Mononuclear cell (primary cell): Measurements from ENCODE around the gene PRM3. TPM values are rescaled to one million over a fixed set of nuclear protein-coding genes. Genes with fewer than 3 reads are reported as not detected.

Experiments used
- H3K27me3 ChIP-seq: 2 replicates; pipeline ENCODE4 v1.6.0; 2011; ENCODE audit warnings: low read length, control low read depth; ENCODE audit not compliant: insufficient read depth
- H3K4me1 ChIP-seq: 2 replicates; pipeline ENCODE4 v1.5.1; 2011; ENCODE audit warnings: mild to moderate bottlenecking, low read length, control low read depth; ENCODE audit not compliant: insufficient read depth
- H3K4me3 ChIP-seq: 2 replicates; pipeline ENCODE4 v1.5.1; 2011; ENCODE audit warnings: mild to moderate bottlenecking, low read length, moderate library complexity
- H3K9me3 ChIP-seq: 2 replicates; pipeline ENCODE4 v1.5.1; 2011; ENCODE audit warnings: low read depth, mild to moderate bottlenecking, control low read depth, low read length
- total RNA-seq: library from RNA; depleted of rRNA; stranded (reverse); fragments of >200 nt; gene quantifications from one replicate; pipeline ENCODE4 v1.2.3, GENCODE V29; 2012

PRM3 gene
- total RNA-seq, 1 donor = not detected

DNA sequence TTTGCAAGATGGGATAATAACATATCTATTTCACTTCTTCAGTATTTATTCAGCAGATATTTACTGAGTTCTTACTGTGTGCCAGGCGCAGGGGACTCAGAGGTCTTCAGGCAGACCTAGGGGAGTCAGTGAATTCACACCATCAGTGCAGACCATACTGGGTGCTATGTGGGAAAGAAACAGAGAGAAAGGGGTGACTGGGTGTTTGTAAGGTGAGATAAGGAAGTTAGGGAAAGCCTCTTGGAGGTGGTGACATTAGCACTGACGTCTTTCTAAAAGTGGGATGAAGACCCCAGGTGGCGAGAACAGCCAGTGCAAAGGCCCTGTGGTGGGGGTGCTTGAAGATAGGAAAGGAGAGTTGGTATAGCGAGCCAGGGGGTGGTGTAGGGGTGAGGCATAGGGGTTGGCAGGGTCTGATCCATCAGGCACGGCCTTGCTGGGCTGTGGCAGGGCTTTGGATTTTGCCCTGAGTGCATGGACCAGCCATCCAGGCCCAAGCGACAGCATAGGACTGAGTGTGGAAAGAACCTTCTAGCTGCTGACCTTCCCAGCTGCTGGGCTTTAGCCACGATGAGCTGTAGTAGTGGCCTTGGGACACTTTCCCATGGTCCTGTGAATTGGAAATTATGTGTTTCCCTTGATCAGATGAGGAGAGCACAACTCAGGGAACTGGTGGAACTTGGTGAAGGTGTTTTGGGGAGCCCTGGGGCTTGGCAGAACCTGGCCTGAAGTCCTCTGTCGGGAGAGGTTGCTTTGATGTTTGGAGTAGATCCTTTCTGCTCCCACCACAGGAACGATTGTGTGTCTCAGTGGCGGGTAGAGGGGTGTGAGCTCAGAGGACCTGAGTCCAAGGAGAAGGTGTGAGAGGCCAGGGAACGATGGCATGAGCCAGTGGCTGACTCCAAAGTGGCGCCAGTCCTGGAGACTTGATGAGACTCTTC lies 13.5 kb downstream of the PRM3 start:
- Histone ChIP-seq H3K27me3 (no peaks in the 10 kb centered on the region), H3K4me3 (no peak overlapping the region), H3K4me1 (peaks cover 49% of the 10 kb centered on the region), H3K9me3 (no peaks in the 10 kb centered on the region)

DNA sequence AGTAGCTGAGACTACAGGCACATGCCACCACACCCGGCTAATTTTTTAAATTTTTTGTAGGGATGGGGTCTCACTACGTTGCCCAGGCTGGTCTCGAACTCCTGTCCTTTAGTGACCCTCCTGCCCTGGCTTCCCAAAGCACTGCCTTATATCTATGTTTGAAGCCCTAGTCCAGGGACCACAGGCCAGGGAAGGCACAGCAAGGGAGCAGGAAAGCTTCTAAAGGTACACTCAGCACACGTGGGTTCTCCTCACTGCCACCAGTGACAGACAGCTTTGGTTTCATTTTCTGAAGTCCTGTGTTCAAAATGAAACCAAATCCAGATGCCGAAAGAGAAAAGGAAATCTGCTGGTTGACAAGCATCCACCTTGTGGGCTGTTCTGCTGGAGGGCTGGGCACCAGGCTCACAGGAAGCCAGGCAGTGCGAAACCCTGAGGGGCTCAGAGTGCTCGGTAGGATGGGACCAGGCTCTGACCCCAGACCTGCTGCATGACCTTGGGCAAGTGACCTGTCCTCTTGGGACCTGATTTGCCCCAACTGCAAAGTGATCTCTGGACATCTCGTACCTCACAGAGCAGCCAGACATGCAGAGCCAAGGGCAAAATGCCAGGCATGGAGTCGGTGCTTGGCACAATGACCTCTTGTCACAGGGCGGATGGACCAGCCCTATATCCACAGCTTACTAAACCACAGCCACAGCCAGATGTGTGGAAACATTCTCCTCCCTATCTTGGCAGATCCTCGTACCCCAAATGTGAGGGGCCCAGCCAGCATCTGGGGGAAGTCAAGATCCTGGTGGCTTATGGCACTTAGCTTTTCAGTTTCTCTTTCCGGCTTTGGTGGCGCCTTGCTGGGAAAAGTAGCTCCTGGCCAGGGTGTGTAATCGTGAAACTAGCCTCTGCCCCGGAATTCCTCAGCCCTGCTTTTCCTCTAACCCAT lies 14.6 kb downstream of the PRM3 start:
- Histone ChIP-seq H3K27me3 (peaks cover 4% of the 10 kb centered on the region), H3K9me3 (no peaks in the 10 kb centered on the region), H3K4me1 (peaks cover 50% of the 10 kb centered on the region), H3K4me3 (no peak overlapping the region)

DNA sequence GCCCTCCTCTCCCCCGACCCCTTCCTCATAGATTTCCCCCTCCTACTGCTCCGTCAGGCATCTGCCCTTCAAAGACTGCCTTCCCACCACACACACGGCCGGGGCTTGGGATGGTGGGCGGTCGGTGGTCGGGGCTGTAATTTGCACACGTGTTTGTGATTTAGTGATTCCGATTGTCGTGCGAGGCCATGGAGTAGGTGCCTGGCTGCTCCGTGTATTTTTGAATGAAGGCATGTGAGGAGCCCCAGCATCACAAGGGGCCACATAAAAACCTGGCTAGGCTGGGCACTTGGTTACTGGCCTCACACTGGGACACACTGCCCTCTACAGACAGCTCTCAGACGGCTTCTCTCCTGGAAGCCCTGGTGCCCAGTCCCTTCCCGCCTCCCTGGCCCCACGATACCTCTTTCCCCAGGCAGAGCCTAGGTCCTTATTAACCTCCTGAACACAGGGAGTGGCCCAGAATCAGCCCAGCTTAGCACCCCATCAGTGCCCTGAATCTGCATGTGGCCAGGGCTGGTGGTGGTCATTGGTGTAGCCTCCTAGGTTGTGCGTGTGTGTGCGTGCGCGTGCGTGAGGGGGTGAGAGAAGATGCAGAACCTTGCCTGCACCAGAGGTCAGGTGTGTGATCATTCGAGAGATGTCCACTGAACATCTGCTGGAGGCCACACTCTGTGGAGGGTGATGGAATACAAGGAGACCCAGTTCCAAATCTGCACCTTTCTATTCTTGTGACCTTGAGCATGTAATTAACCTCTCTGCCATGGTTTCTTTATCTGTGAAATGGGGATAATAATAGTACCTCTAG lies 16.1 kb downstream of the PRM3 start:
- peaks cover 61% of the 10 kb centered on the region for H3K4me1 ChIP-seq
- H3K9me3 ChIP-seq = no peaks in the 10 kb centered on the region
- H3K4me3 ChIP-seq = peak overlapping the region; percentile 76
- peaks cover 4% of the 10 kb centered on the region for H3K27me3 ChIP-seq

DNA sequence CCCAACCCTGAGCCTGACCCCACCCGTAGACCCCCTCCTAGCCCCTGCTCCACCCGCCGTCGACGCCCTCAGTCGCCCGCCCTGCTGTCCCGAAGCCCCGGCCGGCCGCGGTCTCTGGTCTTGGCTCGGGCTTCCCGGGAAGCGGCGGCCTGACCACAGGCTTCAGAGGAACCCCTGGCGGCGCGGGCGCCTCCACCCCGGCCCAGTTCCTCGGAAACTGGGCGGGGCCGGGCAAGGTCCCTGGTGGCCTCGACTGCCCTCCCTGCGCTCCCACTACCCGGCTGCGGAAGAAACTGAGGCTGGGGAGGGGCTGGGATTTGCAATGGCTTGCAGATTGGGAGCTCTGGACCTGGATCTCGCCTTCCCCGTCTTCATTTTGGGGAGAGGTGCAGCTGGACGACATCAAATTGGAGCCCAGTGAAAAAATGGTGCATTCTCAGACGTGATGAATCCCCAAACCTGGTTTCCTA lies 16.7 kb downstream of the PRM3 start:
- Histone ChIP-seq H3K4me3 (peak overlapping the region; percentile 76), H3K4me1 (peaks cover 67% of the 10 kb centered on the region), H3K27me3 (peaks cover 4% of the 10 kb centered on the region), H3K9me3 (no peaks in the 10 kb centered on the region)

DNA sequence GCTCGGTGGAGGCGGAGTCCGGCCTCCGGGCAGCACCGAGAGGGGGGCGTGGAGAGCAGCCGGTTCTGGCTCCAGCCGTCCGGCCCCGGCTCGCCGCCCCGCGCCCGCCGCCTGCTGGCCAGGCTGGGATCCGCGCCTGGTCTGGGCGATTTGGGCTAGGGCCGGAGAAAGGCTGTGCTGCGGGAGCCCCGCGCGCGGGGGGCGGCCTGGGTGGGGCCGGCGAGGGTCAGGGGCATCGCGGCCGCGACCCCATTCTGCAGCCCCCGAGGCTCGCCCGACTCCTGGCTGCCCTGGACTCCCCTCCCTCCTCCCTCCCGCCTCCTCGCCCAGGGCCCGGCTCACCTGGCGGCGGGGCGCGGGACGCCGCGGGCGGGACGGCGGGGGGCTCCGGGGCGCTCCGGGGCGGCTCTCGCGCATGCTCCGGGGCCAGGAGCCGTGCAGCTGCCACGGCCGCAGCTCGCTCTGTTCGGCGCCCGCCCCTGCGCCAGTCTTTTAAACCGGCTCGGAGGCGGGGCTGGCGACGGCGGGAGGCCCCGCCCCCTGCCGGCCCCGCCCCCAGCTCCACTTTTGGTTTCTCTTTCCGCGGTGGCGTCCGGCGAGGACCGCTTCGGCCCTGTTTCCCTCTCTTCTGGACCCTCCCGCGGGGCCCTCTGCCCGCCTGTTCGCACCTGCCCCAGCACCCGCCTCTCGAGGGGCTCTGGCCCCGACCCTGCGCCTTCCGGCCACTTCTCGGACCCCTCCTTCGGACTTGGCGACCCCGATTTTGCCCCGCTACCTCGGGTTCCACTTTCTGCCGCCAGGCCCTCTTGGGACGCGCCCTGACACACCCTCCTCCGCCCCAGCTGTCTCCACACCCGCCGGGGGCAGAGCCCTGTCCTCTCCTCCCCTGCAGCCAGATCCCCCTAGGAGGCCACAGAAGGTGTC lies 17.4 kb downstream of the PRM3 start, which contains the start of gene SOCS1:
TSS of gene SOCS1 (minus strand) at position 468 of the 924 bp plus-strand sequence. CDS start 726 bp downstream, outside the sequence.
- Histone ChIP-seq H3K4me1 (peaks cover 71% of the 10 kb centered on the region), H3K4me3 (peak within 1 kb of the TSS; percentile 76), H3K9me3 (no peaks in the 10 kb centered on the region), H3K27me3 (peaks cover 4% of the 10 kb centered on the region)

DNA sequence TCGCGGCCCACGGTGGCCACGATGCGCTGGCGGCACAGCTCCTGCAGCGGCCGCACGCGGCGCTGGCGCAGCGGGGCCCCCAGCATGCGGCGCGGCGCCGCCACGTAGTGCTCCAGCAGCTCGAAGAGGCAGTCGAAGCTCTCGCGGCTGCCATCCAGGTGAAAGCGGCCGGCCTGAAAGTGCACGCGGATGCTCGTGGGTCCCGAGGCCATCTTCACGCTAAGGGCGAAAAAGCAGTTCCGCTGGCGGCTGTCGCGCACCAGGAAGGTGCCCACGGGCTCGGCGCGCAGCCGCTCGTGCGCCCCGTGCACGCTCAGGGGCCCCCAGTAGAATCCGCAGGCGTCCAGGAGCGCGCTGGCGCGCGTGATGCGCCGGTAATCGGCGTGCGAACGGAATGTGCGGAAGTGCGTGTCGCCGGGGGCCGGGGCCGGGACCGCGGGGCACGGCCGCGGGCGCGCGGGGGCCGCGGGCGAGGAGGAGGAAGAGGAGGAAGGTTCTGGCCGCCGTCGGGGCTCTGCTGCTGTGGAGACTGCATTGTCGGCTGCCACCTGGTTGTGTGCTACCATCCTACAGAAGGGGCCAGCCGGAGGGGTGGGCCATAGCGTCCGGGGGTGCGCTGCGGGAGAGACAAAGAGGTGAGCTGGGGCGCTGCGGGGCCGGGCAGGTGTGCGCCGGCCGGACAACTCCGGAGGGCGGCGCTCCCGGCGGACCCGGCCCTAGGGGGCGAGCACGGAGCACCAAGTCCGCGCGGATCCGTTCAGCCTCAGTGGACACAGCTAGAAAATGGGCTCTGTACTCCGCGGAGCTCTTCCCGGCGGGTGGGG lies 18.3 kb downstream of the PRM3 start:
- Histone ChIP-seq H3K4me3 (peak overlapping the region; percentile 76), H3K27me3 (peaks cover 4% of the 10 kb centered on the region), H3K9me3 (no peaks in the 10 kb centered on the region), H3K4me1 (peaks cover 71% of the 10 kb centered on the region)

DNA sequence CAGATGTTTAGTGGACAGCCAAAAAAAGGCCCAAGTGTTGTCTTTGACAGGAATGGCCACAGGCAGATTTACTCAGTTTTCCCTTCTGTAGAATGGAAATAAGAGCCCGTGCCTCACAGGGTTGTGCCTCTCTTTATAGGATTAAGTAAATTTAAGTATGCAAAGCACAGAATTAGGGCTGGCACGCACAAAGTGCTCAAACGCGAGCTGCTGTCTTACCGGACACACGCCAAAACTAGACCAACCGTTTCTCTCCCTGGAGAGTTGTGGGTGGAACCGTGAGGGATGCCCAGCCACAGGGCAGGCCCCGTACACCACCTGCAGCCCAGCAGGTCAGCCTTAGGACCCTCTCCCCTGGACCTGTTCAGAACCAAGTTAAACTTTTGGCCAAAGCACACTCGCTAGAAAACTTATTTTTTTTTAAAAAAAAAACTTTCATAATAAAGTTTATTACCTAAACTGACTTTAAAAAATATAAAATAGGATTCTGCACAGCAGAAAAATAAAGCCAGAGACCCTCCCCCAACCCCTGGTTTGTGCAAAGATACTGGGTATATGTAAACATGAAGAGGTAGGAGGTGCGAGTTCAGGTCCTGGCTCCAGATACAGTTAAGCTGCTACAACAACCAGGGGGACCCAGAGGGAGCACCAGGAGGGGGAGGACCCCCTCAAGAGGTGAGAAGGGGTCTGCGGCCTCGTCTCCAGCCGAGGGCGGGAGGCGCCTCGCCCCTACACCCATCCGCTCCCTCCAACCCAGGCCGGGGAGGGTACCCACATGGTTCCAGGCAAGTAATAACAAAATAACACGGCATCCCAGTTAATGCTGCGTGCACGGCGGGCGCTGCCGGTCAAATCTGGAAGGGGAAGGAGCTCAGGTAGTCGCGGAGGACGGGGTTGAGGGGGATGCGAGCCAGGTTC lies 19.2 kb downstream of the PRM3 start:
- H3K27me3 ChIP-seq = peaks cover 4% of the 10 kb centered on the region
- H3K4me3 ChIP-seq = peak overlapping the region; percentile 76
- peaks cover 70% of the 10 kb centered on the region for H3K4me1 ChIP-seq
- H3K9me3 ChIP-seq = no peaks in the 10 kb centered on the region

DNA sequence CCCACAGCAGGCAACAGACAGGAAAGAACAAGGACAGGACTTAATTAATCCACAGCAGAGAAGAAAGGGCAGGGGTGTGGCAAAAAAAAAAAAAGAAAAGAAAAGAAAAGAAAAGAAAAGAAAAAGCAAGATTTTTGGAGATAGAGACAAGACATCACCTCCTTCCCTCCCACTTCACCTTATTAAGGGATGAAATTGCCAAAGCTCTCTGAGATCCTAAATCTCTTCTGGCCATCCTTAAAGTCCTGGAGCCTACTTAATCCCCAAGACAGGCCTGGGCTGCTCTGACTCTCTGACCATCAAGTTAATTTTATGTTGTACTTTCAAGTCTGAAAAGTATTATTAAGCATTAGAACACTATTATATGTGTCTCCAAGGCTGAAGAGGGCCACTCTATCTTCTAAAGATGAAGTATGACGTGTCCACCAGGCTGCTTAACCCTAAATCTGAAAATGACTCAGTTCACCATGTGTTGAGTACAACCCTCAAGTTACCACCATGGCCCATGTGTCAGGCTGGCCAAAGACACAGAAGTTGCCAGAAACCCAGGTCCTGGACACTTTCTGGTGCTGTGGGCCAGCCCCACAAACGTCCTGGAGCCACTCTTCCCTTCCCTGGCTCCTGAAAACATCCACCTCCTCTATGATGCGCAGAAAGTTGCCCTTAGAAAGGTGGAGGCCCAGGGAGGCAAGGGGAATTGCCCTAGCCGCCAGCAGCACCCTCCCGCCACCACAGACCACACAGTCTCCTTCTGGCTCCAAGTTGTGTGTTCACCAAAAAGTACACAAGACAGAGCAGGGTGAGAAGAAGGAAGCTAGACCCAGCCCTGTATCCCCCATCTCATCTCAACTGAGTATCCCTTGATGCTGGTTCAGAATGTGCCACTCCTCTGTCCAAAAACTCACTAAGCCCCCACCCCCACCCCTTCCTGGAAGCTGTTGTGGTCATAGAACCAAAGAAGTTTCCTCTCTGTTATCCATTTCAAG lies 20.1 kb downstream of the PRM3 start:
- H3K4me1 ChIP-seq = peaks cover 61% of the 10 kb centered on the region
- H3K9me3 ChIP-seq = no peaks in the 10 kb centered on the region
- H3K27me3 ChIP-seq = peaks cover 4% of the 10 kb centered on the region
- peak overlapping the region; percentile 76 for H3K4me3 ChIP-seq

DNA sequence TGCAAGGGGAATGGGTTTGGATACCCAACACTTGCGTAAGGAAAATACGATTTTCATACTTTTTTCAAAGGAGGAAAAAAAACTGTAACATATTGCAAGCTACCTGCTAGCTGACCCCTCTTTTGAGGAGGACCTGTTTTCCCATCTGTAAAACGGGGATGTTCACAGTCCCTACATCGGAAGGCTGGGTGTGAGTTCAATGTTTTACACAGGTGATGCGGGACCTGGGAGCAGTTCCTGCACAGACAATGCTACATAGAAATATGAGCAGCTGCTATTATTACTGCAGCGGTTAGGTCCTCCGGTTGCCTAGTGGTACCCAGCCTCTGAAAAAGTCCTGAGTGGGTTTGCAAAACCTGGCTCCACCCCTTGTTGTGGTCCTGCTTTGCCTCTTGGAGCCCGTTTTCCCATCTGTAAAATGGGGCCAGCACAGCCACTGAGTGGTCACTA lies 20.9 kb downstream of the PRM3 start:
- Histone ChIP-seq H3K4me1 (peaks cover 53% of the 10 kb centered on the region), H3K9me3 (no peaks in the 10 kb centered on the region), H3K4me3 (peak overlapping the region; percentile 3), H3K27me3 (peaks cover 4% of the 10 kb centered on the region)

DNA sequence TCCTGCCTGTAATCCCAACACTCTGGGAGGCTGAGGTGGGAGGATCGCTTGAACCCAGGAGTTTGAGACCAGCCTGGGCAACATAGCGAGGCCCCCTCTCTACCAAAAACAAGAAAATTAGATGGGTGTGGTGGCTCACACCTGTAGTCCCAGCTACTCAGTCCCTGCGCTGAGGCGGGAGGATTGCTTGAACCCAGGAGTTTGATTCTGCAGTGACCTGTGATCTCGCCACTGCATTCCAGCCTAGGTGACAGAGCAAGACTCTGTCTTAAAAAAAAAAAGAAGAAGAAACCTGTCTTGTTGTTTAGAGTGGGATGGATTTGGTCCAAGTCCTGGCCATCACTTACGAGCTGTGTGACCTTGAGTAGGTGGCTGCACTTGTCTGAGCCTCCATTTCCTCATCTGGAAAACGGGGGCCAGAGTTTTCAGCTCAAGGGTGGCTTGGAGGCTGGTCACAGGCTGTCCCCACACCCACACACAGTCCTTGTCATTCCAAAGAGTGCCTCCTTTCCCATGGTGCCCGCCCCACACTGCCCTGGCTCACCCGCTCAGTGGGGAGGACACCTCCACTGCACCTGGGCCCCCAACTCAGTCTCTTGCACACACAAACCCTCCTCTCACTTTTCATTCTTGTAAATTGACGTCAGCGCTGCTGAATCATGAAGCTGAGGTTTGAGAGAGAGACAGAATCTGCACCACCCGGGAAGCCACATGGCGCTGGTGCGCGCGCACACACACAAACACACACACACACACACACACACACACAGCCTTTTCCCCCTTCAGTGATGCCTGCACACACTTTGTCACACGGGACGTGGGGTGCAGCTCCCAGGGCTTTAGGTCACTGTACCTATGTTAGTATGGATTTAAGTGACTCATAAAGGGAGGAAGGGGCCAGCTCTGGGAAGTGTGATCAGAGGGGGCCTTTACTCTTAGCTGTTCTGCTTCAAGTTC lies 21.6 kb downstream of the PRM3 start:
- peaks cover 4% of the 10 kb centered on the region for H3K27me3 ChIP-seq
- no peak overlapping the region for H3K4me3 ChIP-seq
- no peaks in the 10 kb centered on the region for H3K9me3 ChIP-seq
- H3K4me1 ChIP-seq = peaks cover 46% of the 10 kb centered on the region
